ENCODE measurements around the gene TBC1D9.
"Not testable (repeated sequence)": the region's sequence is repeated elsewhere in the genome, so short reads cannot be mapped to it uniquely, and the experiment has no call there.

GRCh38 chr4:140746546-140746945, 9.6 kb downstream of the TBC1D9 start:
- not testable (repeated sequence) for TF ChIP-seq EZH2phosphoT487 (IDR thresholded peaks at IDR 0.05; ENCODE audit: borderline replicate concordance, low read depth, low read length); CTCF (conservative IDR thresholded peaks at IDR 0.05; ENCODE audit: low read length)
